Endometrial microvascular endothelial cells (primary cell): Measurements from ENCODE around the gene S1PR1. TPM values are rescaled to one million over a fixed set of nuclear protein-coding genes. Genes with fewer than 3 reads are reported as not detected.

Source experiments
- in situ Hi-C: cut with HindIII; loops from 2 replicates; pipeline ENCODE4 v1.10.0; 2017; ENCODE audit warnings: low sequenced_read_pairs, low pct_unique_long_range_greater_than_20kb; ENCODE audit errors: inconsistent ontology term
- total RNA-seq: library from RNA; depleted of rRNA; stranded (reverse); fragments of >200 nt; gene quantifications from one replicate; pipeline ENCODE4 v1.2.3, GENCODE V29; 2015; ENCODE audit errors: inconsistent ontology term

The S1PR1 gene
- total RNA-seq, 1 donor from 2014 or later, result 332 TPM

DNA sequence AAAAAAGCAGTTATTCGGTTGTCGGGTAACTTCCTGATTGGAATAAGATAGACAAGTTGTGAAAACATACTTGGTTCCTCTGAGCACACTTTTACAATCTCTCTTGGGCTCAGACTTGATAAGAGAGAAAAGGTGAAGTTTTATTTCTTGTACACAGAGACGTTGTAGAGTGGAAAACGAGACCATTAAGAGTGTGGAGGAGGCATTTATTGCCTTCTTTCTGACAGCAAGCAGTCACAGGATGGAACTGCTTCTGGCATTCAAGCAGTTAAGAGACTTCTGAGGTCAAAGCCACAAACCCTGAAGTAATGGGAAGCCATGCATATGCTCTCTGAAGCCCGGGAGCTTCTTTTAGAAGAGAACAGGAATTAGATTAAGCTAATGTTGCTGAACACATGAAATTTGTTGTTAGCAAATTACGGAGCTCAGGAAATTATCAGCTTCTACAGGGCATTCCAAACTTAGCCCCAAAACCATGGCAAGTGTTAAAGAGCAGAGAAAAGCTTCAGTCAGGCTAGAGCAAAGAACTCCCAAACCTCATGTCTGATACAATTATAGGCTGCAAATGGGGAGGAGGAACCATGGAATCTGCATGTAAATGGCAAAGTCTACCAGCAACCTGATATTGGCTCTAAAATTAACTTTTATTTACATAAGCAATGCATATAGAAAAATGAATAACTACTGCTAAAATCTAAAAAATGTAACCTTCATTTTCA lies 26.0 kb downstream of the S1PR1 start:
- in situ Hi-C loops, result loop anchor here (25.0 kb wide), 1 partner anchor 100 kb away; no protein-coding TSS in a partner anchor

DNA sequence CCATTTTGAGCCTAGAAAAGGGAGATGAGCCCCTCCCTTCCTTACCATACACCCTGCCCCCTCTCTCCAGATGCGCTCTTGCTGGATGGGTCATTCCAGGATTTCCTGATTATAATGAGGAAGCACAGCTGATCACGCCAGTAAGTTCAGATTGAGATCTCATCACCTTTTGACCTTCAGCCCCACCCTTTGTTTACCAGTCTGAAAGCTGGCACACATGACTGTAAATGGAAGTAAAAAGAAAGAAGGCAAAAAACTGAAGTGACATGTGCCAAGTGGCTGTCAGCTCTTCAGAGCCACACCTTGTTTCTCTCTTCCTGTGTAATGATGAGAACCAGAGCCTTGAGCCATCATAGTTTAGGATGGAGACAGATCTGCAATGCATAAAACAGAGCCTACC lies 27.9 kb downstream of the S1PR1 start:
- in situ Hi-C loops, result loop anchor here (25.0 kb wide), 1 partner anchor 102 kb away; no protein-coding TSS in a partner anchor

DNA sequence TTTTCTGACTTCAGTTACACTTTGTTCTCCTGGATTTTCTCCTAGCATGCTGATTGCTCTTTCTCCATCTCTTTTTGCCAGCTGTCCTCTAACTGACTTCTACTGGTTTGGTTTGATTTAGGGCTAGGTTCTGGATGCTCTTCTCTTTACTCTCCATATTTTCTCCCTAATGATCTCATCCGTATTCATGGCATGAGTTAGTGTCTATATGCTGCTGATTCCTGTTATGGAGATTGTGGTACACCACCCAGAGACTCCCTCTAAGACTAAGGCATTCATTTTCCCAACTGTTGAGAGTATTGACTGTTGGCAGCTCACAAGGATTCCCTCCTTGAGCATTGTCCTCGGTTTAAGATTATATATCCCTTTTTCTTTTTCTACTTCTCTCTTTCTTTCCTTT lies 28.9 kb downstream of the S1PR1 start:
- in situ Hi-C loops, result loop anchor here (25.0 kb wide), 1 partner anchor 103 kb away; no protein-coding TSS in a partner anchor

DNA sequence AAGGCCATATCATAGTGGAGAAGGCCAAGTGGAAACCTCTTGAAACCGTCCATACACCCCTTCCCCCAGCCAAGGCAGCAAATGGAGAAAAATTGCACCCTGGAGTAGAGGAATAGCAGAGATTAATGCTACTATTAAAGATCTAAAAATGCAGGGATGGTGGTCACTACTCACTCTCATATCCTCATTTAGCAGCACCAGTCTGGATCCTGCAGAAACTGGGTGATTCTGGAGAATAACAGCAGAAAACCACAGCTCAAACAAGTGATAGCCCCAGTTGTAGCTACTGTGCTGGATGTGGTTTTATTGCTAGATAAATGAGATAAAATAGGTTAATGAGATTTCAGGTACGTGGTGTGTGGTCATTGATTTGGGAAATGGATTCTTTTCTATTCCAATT lies 30.3 kb downstream of the S1PR1 start:
- in situ Hi-C loops, result loop anchor here (25.0 kb wide), 1 partner anchor 105 kb away; no protein-coding TSS in a partner anchor

DNA sequence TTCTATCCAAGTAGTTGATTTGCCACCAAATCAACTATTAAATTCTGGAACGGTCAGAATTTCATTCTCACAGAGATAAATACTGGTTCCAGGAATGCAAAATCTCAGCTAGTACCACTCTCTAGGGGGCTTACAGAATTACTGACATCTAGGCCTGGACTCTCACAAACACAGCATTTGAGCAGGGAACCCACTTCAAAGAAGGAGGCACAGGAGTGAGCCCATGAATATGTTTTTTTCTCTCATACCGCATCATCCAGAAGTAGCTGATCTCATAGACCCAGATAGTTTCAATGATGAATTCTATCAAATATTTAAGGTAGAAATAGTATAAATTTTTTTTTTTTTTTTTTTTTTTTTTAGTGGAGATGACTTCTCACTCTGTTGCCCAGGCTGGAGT lies 32.1 kb downstream of the S1PR1 start:
- in situ Hi-C loops, result loop anchor here (25.0 kb wide), 1 partner anchor 107 kb away; no protein-coding TSS in a partner anchor

DNA sequence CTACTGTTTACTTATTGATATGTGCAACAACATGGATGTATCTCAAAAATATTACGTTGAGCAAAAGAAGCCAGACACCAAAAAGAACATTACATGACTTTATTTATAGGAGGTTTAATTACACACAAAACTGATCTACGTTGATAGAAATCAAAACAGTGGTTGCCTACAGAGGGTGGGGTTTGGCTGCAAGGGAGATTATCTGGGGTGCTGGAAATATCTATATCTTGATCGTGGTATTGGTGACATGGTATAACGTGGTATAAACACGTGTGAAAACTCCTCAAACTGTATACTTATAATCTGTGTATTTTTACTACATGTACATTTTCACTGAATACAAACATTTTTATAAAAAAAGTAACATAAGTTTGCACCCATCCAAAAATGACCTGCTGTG lies 38.9 kb downstream of the S1PR1 start:
- in situ Hi-C loops, result no loop called here

DNA sequence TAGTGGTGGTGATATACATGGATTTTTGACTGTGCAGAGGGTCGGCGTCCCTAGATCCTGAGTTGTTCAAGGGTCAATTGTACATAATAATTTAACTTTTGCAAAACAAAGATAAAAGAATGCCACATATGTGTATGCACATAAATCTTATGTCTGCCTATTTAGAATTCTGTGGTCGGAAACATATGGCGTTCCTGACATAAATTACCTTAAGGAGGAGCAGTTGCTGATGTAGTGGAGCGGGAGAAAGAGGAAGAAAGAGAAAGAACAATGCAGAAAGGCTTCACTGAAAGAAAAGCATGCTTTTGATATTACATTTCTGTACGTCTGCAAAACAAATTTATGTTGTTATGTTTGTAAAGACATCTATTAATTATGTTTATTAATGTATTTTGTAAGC lies 40.0 kb downstream of the S1PR1 start:
- in situ Hi-C loops, result no loop called here

DNA sequence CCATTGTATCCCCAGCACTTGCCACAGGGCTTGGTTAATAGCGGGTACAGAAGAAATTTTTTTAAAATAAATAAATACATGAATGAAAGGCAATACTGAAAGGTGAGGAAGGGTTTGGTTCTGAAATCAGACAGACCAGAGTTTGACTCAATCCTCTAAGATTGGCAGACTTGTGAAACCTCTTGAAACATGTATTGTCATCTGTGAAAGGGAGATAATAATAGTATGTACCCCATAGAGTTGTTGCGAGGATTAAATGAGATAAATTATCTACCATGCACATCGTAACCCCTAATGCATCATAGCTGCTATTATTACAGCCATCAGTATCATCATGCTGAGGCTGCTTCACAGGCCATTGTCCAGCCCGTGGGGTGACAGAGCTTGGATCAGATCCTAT lies 41.4 kb downstream of the S1PR1 start:
- in situ Hi-C loops, result no loop called here

DNA sequence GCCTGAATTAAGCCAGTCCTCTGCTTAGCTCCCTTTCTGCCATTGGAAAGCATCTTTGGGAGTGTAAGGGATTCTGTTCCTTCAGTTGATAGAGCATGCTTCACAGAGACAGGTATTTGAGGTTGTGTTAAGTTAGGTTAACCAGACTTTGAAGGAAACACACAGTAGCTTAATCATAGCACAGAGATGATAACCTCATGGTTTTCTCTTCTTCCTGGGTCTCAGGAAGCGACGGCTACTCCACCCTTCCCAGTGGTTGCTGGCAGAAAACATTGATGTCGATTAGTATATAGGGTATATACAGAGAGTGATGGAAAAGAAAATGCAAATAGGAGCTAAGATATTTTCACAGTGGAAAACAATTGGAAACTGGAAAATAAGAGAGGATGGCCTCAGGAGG lies 42.0 kb downstream of the S1PR1 start:
- in situ Hi-C loops, result no loop called here

DNA sequence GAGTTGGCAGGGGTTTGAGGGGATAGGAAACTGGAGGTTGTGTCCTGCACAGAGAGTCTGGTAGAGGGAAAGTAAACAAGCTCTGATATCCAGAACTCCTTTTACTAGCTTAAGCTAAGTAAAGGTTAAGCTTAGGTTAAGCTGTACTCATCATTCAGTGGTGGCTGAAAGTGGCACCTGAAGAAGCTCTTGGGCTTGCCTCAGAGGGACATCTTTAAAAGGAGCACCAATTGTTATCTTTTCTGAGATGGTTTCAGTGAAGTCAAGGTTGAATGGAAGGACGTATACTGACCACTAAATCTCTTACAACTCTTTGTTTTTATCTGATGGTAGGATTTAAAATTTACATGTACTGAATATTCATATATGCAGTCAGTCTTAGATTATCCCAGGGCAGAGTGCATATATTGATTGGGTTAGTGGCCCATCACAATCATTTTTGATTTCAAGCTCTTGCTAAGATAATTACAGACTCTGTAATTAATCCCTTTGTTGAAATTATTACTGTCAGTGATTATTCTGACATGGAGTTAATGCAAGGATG lies 43.3 kb downstream of the S1PR1 start:
- in situ Hi-C loops, result no loop called here

DNA sequence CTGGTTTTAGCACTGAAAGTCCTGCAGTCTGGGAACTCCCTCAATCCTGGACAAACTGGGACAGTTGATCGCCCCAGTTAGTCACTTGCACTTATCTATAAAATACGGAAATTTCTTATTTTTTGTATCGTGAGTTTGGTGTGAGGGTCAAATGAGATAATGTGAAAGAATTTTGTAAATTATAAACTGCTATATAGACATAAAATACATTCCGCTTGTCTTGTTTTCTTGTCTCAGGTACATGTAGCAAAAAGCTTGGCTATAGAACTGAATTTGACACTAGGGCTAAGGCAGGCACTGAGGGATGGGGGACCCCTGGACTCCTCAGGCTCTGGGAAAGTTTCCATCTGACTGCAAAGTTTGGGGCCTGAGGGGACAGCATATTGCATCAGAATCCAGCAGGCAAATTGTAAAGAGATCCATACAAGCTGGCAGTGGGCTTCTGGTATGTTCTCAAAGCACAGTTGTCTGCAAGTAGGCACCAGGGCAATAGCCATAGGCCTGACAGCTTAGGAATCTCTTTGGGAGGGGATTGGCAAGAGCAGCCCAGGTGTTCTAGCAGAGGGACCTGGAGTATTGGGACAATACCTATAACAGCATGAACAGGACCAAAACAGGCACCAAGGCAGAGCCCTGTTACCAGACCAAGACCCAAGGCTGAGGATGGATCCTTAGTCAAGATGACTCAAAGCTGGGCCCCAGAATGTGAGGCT lies 44.3 kb downstream of the S1PR1 start:
- in situ Hi-C loops, result no loop called here

DNA sequence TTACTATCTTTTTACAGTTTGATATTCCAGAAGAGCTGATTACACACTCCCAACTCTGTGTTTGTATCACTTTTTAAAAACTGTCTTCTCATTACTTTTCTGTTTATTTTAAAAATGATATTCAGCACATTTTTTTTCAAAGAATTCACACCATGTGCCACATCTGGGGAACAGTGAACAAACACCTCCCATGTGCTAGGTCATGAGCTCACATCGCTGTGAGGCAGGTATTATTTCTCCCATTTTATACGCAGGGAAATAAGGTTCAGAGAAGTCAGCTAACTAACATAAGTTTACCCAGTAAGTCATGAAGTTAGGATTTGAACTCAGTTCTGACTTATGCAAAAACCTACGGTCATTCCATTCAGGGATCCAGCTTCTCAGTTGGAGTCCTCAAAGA lies 44.9 kb downstream of the S1PR1 start:
- in situ Hi-C loops, result no loop called here

DNA sequence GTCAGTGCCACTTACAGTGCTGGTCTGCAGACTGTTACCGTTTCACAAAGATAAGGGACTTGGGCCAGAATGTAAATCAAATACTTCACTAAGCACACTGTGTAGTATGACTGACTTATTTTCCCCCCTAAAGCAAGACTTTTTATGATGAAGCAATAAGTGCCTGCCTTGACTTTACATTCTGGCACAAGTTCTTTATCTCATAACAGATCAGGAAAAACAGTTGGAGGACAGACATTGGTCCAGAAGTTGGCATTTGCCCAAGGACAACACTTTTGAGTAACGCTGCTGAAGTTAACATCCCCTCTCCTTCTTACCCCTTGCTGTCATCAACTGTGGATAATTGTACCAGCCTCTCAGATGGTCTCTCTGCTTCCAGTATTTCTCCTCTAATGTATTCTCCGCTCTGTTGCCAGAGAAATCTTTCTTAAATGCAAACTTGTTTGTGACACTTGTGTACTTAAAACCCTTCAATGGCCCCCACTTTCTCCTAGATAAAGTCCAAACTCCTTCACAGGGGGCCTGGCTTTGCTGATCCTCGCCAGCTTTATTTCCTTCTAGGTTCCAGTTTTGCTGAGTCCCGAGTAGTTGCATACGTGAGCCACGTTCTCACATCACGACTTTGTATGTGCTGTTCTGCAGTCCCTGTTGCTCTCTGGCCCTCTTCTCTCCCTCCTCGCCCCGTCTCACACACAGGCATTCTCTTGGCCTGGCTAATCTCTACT lies 45.7 kb downstream of the S1PR1 start:
- in situ Hi-C loops, result no loop called here

DNA sequence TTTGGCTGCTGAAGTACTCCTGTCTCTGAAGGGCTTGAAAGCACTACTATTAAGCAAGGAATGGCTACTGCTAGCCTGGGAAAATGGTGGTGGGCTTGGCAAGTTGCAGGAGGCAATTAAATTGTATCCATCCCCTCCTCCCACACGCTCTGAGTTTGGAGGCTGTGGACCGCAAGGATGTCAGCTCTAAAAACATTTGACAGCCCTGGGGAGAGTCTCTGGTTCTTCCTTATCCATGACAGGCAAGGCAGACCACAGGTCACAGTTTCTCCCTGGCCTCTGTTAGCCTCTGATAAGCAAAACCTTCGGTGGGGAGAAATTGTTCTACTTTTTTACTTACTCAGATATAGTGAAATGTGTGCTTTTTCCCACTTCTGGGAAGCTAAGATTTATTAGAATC lies 46.6 kb downstream of the S1PR1 start:
- in situ Hi-C loops, result no loop called here

DNA sequence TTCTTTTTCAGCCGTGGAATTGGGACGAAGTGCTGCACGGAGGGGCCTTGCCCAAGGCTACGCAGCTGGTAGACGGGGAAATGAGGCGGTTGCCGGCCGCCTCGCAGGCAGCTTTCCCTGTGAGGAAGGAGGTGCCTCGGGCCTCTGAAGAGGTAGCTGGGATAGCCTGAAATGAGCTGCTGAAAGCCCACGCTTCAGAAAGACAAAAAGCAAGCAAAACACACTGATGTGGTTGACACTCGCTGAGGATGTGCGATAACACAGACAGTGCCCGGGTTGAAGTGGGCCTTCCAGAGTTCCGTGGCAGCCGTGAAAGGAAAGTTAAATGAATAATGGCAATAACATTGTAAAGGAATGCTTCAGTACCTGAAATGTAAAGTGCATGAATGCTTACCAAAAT lies 47.2 kb downstream of the S1PR1 start:
- in situ Hi-C loops, result no loop called here

DNA sequence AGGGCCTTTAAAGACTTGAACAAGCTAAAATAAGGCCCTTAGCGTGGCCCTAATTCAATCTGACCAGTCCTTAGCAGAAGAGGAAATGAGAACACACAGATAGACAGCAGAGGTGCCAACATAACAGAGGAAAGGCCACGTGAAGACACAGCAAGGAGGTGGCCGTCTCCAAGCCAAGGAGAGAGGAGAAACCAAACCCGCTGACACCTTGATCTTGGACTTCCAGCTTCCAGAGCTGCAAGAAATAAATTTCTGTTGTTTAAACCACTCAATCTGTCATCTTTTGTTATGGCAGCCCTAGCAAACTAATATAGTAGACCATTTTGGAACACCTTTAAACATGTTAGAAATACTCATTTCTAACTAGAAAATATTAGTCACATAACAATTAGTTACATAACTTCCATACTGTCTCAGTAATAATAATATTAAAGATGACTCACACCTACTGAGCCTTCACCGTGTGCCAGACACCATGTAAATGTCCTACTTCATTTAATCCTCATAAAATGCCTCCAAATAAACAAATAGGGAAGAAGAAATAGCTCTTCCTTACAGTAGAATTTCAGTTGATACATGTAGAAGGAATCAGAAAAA lies 47.9 kb downstream of the S1PR1 start:
- in situ Hi-C loops, result no loop called here

DNA sequence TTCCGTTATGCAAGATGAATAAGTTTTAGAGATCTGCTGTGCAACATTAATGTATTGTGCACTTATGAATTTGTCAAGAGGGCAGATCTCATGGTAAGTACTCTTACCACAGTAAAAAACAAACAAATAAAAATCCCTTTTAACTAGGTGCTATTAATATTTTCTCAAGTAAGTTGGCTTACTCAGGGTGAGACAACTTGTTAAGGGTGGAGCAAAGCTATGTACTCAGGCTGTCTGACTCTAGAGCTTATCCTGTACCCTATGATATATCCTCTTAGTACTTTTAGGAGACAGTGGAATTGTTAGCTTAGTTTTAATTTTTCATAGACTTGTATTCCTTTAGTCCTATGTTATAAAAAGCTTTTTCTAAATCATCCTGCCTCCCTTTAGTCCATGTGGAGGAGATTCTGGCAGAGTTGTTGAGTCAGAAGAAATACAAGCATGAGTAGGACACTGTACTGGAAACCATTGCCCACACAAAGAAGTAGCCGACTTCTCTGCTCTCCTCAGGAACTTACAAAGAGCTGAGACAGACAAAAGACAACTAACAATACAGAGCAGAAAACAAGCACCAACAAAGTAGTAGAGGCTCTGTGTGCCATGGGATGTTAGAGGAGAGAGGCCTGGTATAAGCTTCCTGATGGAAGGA lies 49.2 kb downstream of the S1PR1 start:
- in situ Hi-C loops, result no loop called here

DNA sequence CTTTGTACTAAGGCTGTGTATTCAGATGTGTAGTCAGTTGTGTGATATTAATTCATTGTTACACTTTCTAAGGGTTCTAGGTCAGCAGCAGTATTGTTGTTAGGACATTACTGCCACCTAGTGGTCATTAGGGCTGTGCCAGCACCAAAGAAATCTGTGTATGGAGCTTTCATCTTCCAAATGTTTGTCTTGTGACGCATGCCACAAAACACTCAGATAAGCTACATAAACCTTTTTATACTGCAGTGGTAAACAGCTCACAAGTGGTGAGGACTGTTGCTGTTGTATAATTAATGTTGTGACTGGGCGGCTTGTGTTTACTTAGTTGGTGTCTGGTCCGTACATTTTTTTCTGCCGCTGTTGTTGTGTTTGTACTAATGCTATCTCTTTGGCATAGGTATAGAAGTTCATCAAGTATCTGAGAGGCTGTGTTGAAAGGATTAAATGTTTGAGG lies 51.7 kb downstream of the S1PR1 start:
- in situ Hi-C loops, result no loop called here
